Subcutaneous abdominal adipose tissue (tissue), 5 donors: ENCODE data around the gene OR51D1.

Experiments
- H3K27ac ChIP-seq: one replicate; pipeline ENCODE4 v1.7.0; 2013; ENCODE audit warnings: low read depth, mild to moderate bottlenecking, inconsistent platforms, low read length, moderate library complexity
- H3K27me3 ChIP-seq, 5 donors: one replicate each; pipeline ENCODE4 v1.7.0; 2013; ENCODE audit warnings: low read length in 5 of 5, inconsistent platforms in 1 of 5; ENCODE audit not compliant: control insufficient read depth in 5 of 5, insufficient read depth in 4 of 5
- H3K36me3 ChIP-seq, 5 donors: one replicate each; pipeline ENCODE4 v1.7.0; 2013; ENCODE audit warnings: low read length in 5 of 5; ENCODE audit not compliant: control insufficient read depth in 5 of 5, insufficient read depth in 5 of 5
- H3K4me1 ChIP-seq, 5 donors: one replicate each; pipeline ENCODE4 v1.7.0; 2013; ENCODE audit warnings: low read length in 5 of 5, mild to moderate bottlenecking in 3 of 5, moderate library complexity in 1 of 5; ENCODE audit not compliant: control insufficient read depth in 5 of 5, insufficient read depth in 5 of 5
- H3K4me3 ChIP-seq, 5 donors: one replicate each; pipeline ENCODE4 v1.7.0; 2013; ENCODE audit warnings: low read length in 5 of 5, low read depth in 1 of 5
- H3K9ac ChIP-seq, 5 donors: one replicate each; pipeline ENCODE4 v1.7.0; 2013; ENCODE audit warnings: low read length in 5 of 5, mild to moderate bottlenecking in 4 of 5, moderate library complexity in 3 of 5
- H3K9me3 ChIP-seq, 5 donors: one replicate each; pipeline ENCODE4 v1.7.0; 2013; ENCODE audit warnings: low read length in 5 of 5; ENCODE audit not compliant: control insufficient read depth in 5 of 5
- donor health status: healthy.
- donor health status: healthy.
- donor health status: healthy.
- donor health status: healthy.
- donor health status: healthy.

OR51D1 gene

GRCh38 chr11:4644233-4644632 lies 7.0 kb downstream of the OR51D1 start:
- peak overlapping the region in 4 of 5 donors; percentile 52 to 67 (median 62) for H3K4me3 ChIP-seq
- H3K4me1 ChIP-seq, result peaks cover 0 to 61% (median 13%) of the 10 kb centered on the region in 5 donors
- H3K27ac ChIP-seq, result no peak overlapping the region
- peak overlapping the region in 2 of 5 donors; percentile 32 to 68 for H3K9ac ChIP-seq
- no peaks in the 10 kb centered on the region for H3K9me3 ChIP-seq
- no peaks in the 10 kb centered on the region for H3K36me3 ChIP-seq
- H3K27me3 ChIP-seq, result peaks cover 0 to 8% (median 0%) of the 10 kb centered on the region in 5 donors

GRCh38 chr11:4645974-4646373 lies 8.7 kb downstream of the OR51D1 start:
- no peaks in the 10 kb centered on the region for H3K9me3 ChIP-seq

GRCh38 chr11:4647766-4648165 lies 10.5 kb downstream of the OR51D1 start:
- peaks cover 0 to 5% (median 0%) of the 10 kb centered on the region in 5 donors for H3K36me3 ChIP-seq
- no peak overlapping the region for H3K27ac ChIP-seq
- H3K4me3 ChIP-seq, result no peak overlapping the region
- H3K27me3 ChIP-seq, result peaks cover 0 to 4% (median 0%) of the 10 kb centered on the region in 5 donors
- H3K9me3 ChIP-seq, result no peaks in the 10 kb centered on the region
- H3K9ac ChIP-seq, result peak overlapping the region in 1 of 5 donors; percentile 5
- peaks cover 0 to 44% (median 9%) of the 10 kb centered on the region in 5 donors for H3K4me1 ChIP-seq

More at GRCh38 chr11:4645974-4646373, 8.7 kb downstream of the OR51D1 start:
- Histone ChIP-seq H3K27ac (no peak overlapping the region), H3K4me3 (peak overlapping the region in 3 of 5 donors; percentile 20 to 67 (median 52)), H3K36me3 (no peaks in the 10 kb centered on the region), H3K27me3 (peaks cover 0 to 6% (median 0%) of the 10 kb centered on the region in 5 donors), H3K4me1 (peaks cover 0 to 60% (median 13%) of the 10 kb centered on the region in 5 donors), H3K9ac (peak overlapping the region in 1 of 5 donors; percentile 32)

- no peaks in the 10 kb centered on the region for H3K9me3 ChIP-seq
- H3K27ac ChIP-seq, result no peak overlapping the region
- H3K36me3 ChIP-seq, result peaks cover 0 to 11% (median 0%) of the 10 kb centered on the region in 5 donors
- no peak overlapping the region for H3K4me3 ChIP-seq
- no peak overlapping the region for H3K9ac ChIP-seq
- H3K4me1 ChIP-seq, result no peaks in the 10 kb centered on the region
- H3K27me3 ChIP-seq, result no peaks in the 10 kb centered on the region
These were observed 17.5 kb downstream of the OR51D1 start for GRCh38 chr11:4654635-4655369.

- Histone ChIP-seq H3K27me3 (no peaks in the 10 kb centered on the region), H3K4me3 (no peak overlapping the region), H3K9me3 (no peaks in the 10 kb centered on the region), H3K9ac (no peak overlapping the region), H3K36me3 (no peaks in the 10 kb centered on the region), H3K4me1 (no peaks in the 10 kb centered on the region), H3K27ac (no peak overlapping the region)
These were observed 21.6 kb downstream of the OR51D1 start for GRCh38 chr11:4658629-4659445.

GRCh38 chr11:4662876-4663275 lies 25.6 kb downstream of the OR51D1 start:
- Histone ChIP-seq H3K27ac (no peak overlapping the region), H3K4me1 (no peaks in the 10 kb centered on the region), H3K36me3 (no peaks in the 10 kb centered on the region), H3K4me3 (no peak overlapping the region), H3K9me3 (no peaks in the 10 kb centered on the region), H3K9ac (no peak overlapping the region), H3K27me3 (no peaks in the 10 kb centered on the region)

GRCh38 chr11:4664183-4664582 lies 26.9 kb downstream of the OR51D1 start:
- H3K4me1 ChIP-seq, result no peaks in the 10 kb centered on the region
- H3K9ac ChIP-seq, result no peak overlapping the region
- H3K9me3 ChIP-seq, result no peaks in the 10 kb centered on the region
- no peaks in the 10 kb centered on the region for H3K36me3 ChIP-seq
- no peak overlapping the region for H3K4me3 ChIP-seq
- H3K27ac ChIP-seq, result no peak overlapping the region
- no peaks in the 10 kb centered on the region for H3K27me3 ChIP-seq

GRCh38 chr11:4664786-4665185 lies 27.5 kb downstream of the OR51D1 start:
- Histone ChIP-seq H3K4me3 (no peak overlapping the region), H3K4me1 (no peaks in the 10 kb centered on the region), H3K9ac (no peak overlapping the region), H3K27ac (no peak overlapping the region), H3K36me3 (no peaks in the 10 kb centered on the region), H3K9me3 (no peaks in the 10 kb centered on the region), H3K27me3 (no peaks in the 10 kb centered on the region)

GRCh38 chr11:4665424-4665823 lies 28.1 kb downstream of the OR51D1 start:
- no peak overlapping the region for H3K4me3 ChIP-seq
- no peak overlapping the region for H3K9ac ChIP-seq
- no peaks in the 10 kb centered on the region for H3K27me3 ChIP-seq
- H3K36me3 ChIP-seq, result no peaks in the 10 kb centered on the region
- no peaks in the 10 kb centered on the region for H3K9me3 ChIP-seq
- no peak overlapping the region for H3K27ac ChIP-seq
- no peaks in the 10 kb centered on the region for H3K4me1 ChIP-seq

GRCh38 chr11:4671741-4672140 lies 34.5 kb downstream of the OR51D1 start:
- H3K27ac ChIP-seq, result no peak overlapping the region

More at GRCh38 chr11:4671741-4672140, 34.5 kb downstream of the OR51D1 start:
- no peaks in the 10 kb centered on the region for H3K36me3 ChIP-seq
- H3K4me3 ChIP-seq, result no peak overlapping the region
- no peak overlapping the region for H3K9ac ChIP-seq
- H3K4me1 ChIP-seq, result no peaks in the 10 kb centered on the region
- no peaks in the 10 kb centered on the region for H3K9me3 ChIP-seq
- H3K27me3 ChIP-seq, result peaks cover 0 to 3% (median 0%) of the 10 kb centered on the region in 5 donors
